ENCODE results near the gene MEGF8. TPM values are rescaled to one million over a fixed set of nuclear protein-coding genes. Genes with fewer than 3 reads are reported as not detected.
A peak's percentile ranks its signal among the peaks of the same experiment; 100 is the strongest.

The MEGF8 gene
- total RNA-seq, 1 donor from 2014 or later, result 69.3 TPM

- H3K4me1 Mint-ChIP-seq (ENCODE audit: unreplicated experiment), result peaks cover 38% of the 10 kb centered on the region
- H3K27ac Mint-ChIP-seq (ENCODE audit: unreplicated experiment), result peak overlapping the region; percentile 89
- peak overlapping the region; percentile 94 for H3K4me3 Mint-ChIP-seq (ENCODE audit: unreplicated experiment)
- H3K36me3 Mint-ChIP-seq (ENCODE audit: low read depth, unreplicated experiment), result peaks cover 22% of the 10 kb centered on the region
- TF ChIP-seq, protein P1, sequence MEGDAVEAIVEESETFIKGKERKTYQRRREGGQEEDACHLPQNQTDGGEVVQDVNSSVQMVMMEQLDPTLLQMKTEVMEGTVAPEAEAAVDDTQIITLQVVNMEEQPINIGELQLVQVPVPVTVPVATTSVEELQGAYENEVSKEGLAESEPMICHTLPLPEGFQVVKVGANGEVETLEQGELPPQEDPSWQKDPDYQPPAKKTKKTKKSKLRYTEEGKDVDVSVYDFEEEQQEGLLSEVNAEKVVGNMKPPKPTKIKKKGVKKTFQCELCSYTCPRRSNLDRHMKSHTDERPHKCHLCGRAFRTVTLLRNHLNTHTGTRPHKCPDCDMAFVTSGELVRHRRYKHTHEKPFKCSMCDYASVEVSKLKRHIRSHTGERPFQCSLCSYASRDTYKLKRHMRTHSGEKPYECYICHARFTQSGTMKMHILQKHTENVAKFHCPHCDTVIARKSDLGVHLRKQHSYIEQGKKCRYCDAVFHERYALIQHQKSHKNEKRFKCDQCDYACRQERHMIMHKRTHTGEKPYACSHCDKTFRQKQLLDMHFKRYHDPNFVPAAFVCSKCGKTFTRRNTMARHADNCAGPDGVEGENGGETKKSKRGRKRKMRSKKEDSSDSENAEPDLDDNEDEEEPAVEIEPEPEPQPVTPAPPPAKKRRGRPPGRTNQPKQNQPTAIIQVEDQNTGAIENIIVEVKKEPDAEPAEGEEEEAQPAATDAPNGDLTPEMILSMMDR (IDR thresholded peaks at IDR 0.05; ENCODE audit: unreplicated experiment), result no peak
- DNase-seq (ENCODE audit: low spot score), result no peak
- H3K9me3 Mint-ChIP-seq (ENCODE audit: unreplicated experiment), result no peaks in the 10 kb centered on the region
- peaks cover 9% of the 10 kb centered on the region for H3K27me3 Mint-ChIP-seq (ENCODE audit: unreplicated experiment)
These were observed 47.5 kb upstream of the MEGF8 start for GRCh38 chr19:42277821-42278451.

- Mint-ChIP-seq H3K27ac (ENCODE audit: unreplicated experiment) (peak overlapping the region; percentile 89), H3K9me3 (ENCODE audit: unreplicated experiment) (no peaks in the 10 kb centered on the region), H3K27me3 (ENCODE audit: unreplicated experiment) (peaks cover 9% of the 10 kb centered on the region), H3K4me1 (ENCODE audit: unreplicated experiment) (peaks cover 38% of the 10 kb centered on the region), H3K36me3 (ENCODE audit: low read depth, unreplicated experiment) (peaks cover 22% of the 10 kb centered on the region), H3K4me3 (ENCODE audit: unreplicated experiment) (peak overlapping the region; percentile 94)
- TF ChIP-seq, protein P1 (IDR thresholded peaks at IDR 0.05; ENCODE audit: unreplicated experiment), result no peak
- no peak for DNase-seq (ENCODE audit: low spot score)
These were observed 46.8 kb upstream of the MEGF8 start for GRCh38 chr19:42278452-42279154.

DNA sequence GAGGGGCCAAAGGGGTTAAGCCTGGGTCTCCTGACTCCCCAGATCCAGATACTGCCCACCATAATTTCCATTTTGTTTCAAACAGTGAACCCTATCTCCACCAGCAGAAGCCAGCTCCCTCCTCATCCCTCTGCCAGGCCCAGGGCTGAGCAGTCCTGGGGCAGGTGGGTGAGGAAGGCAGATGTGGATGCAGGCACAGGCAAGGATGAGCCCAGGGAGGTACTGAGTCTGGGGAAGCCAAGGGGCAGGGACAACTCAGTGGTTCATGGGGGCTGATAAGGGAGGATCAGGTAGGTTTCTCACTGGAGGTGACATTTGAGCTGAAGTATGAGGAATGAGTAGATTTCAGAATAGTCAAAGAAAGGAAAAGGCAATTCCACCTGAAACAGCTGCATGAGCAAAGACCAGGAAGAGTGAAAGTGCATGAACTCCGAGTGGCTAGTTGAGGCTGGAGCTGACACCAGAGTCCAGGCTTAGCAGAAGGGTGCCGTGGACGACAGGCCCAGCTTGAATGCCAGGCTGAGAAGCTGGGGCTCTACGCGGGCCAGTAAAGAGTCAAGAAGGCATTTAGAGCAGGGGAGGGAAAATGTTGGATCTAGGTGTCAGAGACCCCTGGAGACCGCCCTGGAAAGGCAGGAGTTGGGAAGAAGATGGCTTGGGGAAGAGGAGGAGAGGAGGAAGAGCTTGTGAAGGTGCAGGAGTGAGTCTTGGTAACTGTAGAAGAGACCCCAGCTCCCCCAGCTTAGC is 46.1 kb upstream of the MEGF8 start:
- Mint-ChIP-seq H3K27me3 (ENCODE audit: unreplicated experiment) (peaks cover 9% of the 10 kb centered on the region), H3K36me3 (ENCODE audit: low read depth, unreplicated experiment) (peaks cover 22% of the 10 kb centered on the region), H3K9me3 (ENCODE audit: unreplicated experiment) (no peaks in the 10 kb centered on the region), H3K4me3 (ENCODE audit: unreplicated experiment) (peak overlapping the region; percentile 94), H3K4me1 (ENCODE audit: unreplicated experiment) (peaks cover 38% of the 10 kb centered on the region), H3K27ac (ENCODE audit: unreplicated experiment) (peak overlapping the region; percentile 89)
- DNase-seq (ENCODE audit: low spot score), result no peak
- TF ChIP-seq, protein P1 (IDR thresholded peaks at IDR 0.05; ENCODE audit: unreplicated experiment), result no peak

- no peak overlapping the region for H3K27ac Mint-ChIP-seq (ENCODE audit: unreplicated experiment)
These were observed 45.3 kb upstream of the MEGF8 start for GRCh38 chr19:42279902-42280814.

More at GRCh38 chr19:42279902-42280814, 45.3 kb upstream of the MEGF8 start:
- Mint-ChIP-seq H3K27me3 (ENCODE audit: unreplicated experiment) (peaks cover 9% of the 10 kb centered on the region), H3K4me3 (ENCODE audit: unreplicated experiment) (peak overlapping the region; percentile 94), H3K4me1 (ENCODE audit: unreplicated experiment) (peaks cover 39% of the 10 kb centered on the region), H3K9me3 (ENCODE audit: unreplicated experiment) (no peaks in the 10 kb centered on the region), H3K36me3 (ENCODE audit: low read depth, unreplicated experiment) (peaks cover 15% of the 10 kb centered on the region)
- TF ChIP-seq, protein P1 (IDR thresholded peaks at IDR 0.05; ENCODE audit: unreplicated experiment), result peak; percentile 84
- DNase-seq (ENCODE audit: low spot score), result peak; percentile 80

All from endothelial cell (in vitro differentiated cells).